Stomach smooth muscle (tissue), 2 donors: ENCODE results near the gene SPAG17.
A peak's percentile ranks its signal among the peaks of the same experiment; 100 is the strongest.

Experiments
- H3K27ac ChIP-seq: one replicate; pipeline ENCODE4 v1.7.0; 2013; ENCODE audit warnings: mild to moderate bottlenecking, low read length, inconsistent platforms
- H3K27me3 ChIP-seq, 2 donors: one replicate each; pipeline ENCODE4 v1.7.0; 2013; ENCODE audit warnings: low read length in 2 of 2; ENCODE audit not compliant: insufficient read depth in 2 of 2, control insufficient read depth in 1 of 2
- H3K36me3 ChIP-seq, 2 donors: one replicate each; pipeline ENCODE4 v1.7.0; 2013; ENCODE audit warnings: low read length in 2 of 2; ENCODE audit not compliant: control insufficient read depth in 2 of 2, insufficient read depth in 2 of 2
- H3K4me1 ChIP-seq: one replicate; pipeline ENCODE4 v1.7.0; 2013; ENCODE audit warnings: low read length; ENCODE audit not compliant: control insufficient read depth, insufficient read depth
- H3K4me3 ChIP-seq, 2 donors: one replicate each; pipeline ENCODE4 v1.7.0; 2013; ENCODE audit warnings: low read length in 2 of 2
- H3K9ac ChIP-seq, 2 donors: one replicate each; pipeline ENCODE4 v1.7.0; 2013; ENCODE audit warnings: low read length in 2 of 2, mild to moderate bottlenecking in 1 of 2
- H3K9me3 ChIP-seq, 2 donors: one replicate each; pipeline ENCODE4 v1.7.0; 2013; ENCODE audit warnings: low read length in 2 of 2; ENCODE audit not compliant: control insufficient read depth in 2 of 2
- donor health status: healthy.
- donor health status: Pancreatic carcinoma.

The SPAG17 gene

DNA sequence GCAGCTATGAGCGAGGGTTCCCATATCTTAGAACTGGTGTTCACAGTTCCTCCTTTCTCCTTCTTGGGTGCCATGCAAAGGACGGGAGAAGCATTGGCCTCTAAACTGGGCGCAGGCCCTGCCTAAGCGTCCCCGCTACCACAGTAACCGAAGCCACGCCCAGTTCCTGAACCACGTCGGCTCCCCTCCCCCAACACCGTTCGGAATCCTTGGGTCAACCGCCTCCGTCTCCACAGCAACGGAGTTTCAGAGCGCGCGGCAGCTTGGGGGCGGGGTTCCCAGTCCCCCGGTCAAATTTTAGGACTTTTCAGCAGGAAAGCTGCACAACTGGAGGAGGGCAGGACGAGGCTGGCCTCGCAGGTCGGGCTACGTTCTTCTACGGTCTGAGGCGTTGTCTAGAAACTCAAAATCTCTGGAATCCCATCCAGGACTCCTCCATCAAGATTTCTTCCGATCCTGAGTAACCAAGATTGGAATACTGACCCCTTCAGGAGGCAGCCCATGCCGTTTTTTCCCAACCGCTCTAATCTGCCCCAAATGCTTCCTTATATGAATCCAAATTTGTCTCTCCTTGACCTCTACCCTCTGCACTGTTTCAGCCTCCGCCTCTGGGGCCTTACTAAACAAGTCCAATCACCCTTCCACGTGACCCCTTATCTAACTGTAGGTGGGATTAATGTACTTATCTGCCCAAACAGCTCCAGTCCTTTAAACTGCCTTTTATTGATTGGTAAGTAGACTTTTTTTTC lies at the start of gene SPAG17:
Gene SPAG17, minus strand, starts transcription at position 145 of the 749 bp plus-strand sequence. Its CDS starts 71 bp downstream, at position 74.
- Histone ChIP-seq H3K36me3 (no peaks in the 10 kb centered on the region), H3K27ac (no peak within 1 kb of the TSS), H3K9ac (no peak within 1 kb of the TSS), H3K9me3 (no peaks in the 10 kb centered on the region), H3K4me1 (no peaks in the 10 kb centered on the region), H3K4me3 (peak within 1 kb of the TSS; percentile 54 to 63), H3K27me3 (peaks cover 0 to 5% of the 10 kb centered on the region in 2 donors)

- Histone ChIP-seq H3K9me3 (no peaks in the 10 kb centered on the region), H3K27me3 (no peaks in the 10 kb centered on the region), H3K9ac (no peak overlapping the region), H3K4me1 (no peaks in the 10 kb centered on the region), H3K4me3 (no peak overlapping the region), H3K27ac (no peak overlapping the region), H3K36me3 (no peaks in the 10 kb centered on the region)
Measured at GRCh38 chr1:118225471-118225870, 40.4 kb upstream of the SPAG17 start.

DNA sequence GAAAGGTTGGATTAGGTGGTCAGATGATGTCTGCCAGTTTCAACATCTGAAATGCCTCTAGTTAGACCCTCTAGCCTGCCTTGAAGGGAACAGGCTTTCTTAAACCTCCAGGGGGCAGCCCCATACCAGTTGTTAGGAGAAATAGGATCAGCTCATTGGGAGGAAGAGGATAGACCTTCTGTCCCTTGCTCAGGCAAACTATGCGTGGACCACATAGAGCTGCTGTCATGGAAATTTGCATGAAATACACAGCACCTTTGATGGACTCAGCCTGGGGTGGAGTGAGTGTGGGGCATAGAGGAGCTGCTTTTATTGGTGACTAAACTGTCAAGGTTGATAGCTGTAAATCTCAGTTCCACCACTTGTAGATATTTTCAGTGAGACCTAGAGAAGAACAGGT lies 38.4 kb upstream of the SPAG17 start:
- H3K4me1 ChIP-seq, result no peaks in the 10 kb centered on the region
- no peaks in the 10 kb centered on the region for H3K9me3 ChIP-seq
- no peak overlapping the region for H3K4me3 ChIP-seq
- H3K27ac ChIP-seq, result no peak overlapping the region
- H3K9ac ChIP-seq, result no peak overlapping the region
- no peaks in the 10 kb centered on the region for H3K27me3 ChIP-seq
- H3K36me3 ChIP-seq, result no peaks in the 10 kb centered on the region

- Histone ChIP-seq H3K4me1 (no peaks in the 10 kb centered on the region), H3K9ac (no peak overlapping the region), H3K27me3 (no peaks in the 10 kb centered on the region), H3K4me3 (no peak overlapping the region), H3K36me3 (no peaks in the 10 kb centered on the region), H3K27ac (no peak overlapping the region), H3K9me3 (no peaks in the 10 kb centered on the region)
Measured at GRCh38 chr1:118219438-118219837, 34.4 kb upstream of the SPAG17 start.

DNA sequence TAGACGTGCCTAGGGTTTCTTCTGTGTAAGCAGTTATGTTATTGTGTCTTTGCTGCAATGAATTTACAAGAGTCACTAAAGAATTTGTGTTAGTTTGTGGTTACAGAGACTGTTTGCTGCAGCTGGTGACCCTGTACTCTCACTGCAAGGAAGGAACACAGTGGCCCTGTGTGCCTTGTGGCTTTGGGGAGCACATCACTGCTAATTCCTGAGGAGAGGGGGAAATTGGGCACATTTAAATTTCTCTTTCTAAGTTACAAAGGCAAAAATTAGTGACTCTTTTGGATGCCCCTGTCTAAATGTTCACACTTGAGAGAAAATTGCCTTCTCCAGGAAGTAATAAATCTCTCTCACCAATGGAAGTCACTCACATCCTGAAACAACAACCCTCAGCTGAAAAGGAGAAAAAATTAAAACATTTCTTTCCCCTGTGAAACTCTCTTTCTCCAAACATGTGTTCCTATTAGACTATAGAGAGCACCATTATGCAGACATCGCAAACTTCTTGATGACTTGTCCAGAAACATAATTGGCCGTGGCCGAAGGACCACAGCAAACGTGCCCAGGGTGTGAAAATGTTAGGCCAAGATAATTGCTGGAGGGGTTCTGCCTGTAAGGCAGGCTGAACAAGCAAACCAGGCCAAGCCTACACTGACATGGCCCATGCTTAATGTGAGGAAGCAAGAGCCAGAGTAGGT lies 32.3 kb upstream of the SPAG17 start:
- Histone ChIP-seq H3K27me3 (no peaks in the 10 kb centered on the region), H3K27ac (no peak overlapping the region), H3K9ac (no peak overlapping the region), H3K4me1 (no peaks in the 10 kb centered on the region), H3K4me3 (no peak overlapping the region), H3K9me3 (no peaks in the 10 kb centered on the region), H3K36me3 (no peaks in the 10 kb centered on the region)

GRCh38 chr1:118214866-118215265 lies 29.8 kb upstream of the SPAG17 start:
- no peak overlapping the region for H3K4me3 ChIP-seq
- H3K9ac ChIP-seq, result no peak overlapping the region
- H3K4me1 ChIP-seq, result no peaks in the 10 kb centered on the region
- H3K36me3 ChIP-seq, result no peaks in the 10 kb centered on the region
- H3K27me3 ChIP-seq, result no peaks in the 10 kb centered on the region
- H3K9me3 ChIP-seq, result no peaks in the 10 kb centered on the region
- H3K27ac ChIP-seq, result no peak overlapping the region

DNA sequence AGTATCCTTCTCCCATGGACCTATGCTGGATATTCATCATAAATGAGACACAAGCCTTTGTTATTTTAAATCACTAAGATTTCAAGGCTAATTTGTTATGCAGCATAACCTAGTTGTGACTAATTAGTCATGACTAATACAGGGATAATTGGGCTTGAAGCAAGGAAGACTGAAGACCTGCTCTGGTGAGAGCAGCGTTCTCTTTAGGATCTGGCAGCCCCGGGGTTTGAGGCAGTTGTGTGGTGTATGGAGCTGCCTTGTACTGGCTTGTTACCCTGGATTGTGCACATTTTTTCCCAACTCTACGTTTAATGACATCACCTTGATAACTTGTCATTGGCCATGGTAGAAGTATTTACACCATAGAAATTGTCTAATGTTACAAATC lies 25.7 kb upstream of the SPAG17 start:
- no peaks in the 10 kb centered on the region for H3K36me3 ChIP-seq
- no peak overlapping the region for H3K27ac ChIP-seq
- H3K9ac ChIP-seq, result no peak overlapping the region

GRCh38 chr1:118210051-118210722 lies 25.2 kb upstream of the SPAG17 start:
- no peaks in the 10 kb centered on the region for H3K36me3 ChIP-seq
- H3K9ac ChIP-seq, result no peak overlapping the region
- H3K27me3 ChIP-seq, result no peaks in the 10 kb centered on the region
- H3K27ac ChIP-seq, result no peak overlapping the region
- H3K4me3 ChIP-seq, result no peak overlapping the region
- peaks cover 0 to 5% of the 10 kb centered on the region in 2 donors for H3K9me3 ChIP-seq
- H3K4me1 ChIP-seq, result no peaks in the 10 kb centered on the region

More for the DNA sequence above, 25.7 kb upstream of the SPAG17 start:
- H3K4me3 ChIP-seq, result no peak overlapping the region
- H3K4me1 ChIP-seq, result no peaks in the 10 kb centered on the region
- H3K27me3 ChIP-seq, result no peaks in the 10 kb centered on the region
- peaks cover 0 to 5% of the 10 kb centered on the region in 2 donors for H3K9me3 ChIP-seq

DNA sequence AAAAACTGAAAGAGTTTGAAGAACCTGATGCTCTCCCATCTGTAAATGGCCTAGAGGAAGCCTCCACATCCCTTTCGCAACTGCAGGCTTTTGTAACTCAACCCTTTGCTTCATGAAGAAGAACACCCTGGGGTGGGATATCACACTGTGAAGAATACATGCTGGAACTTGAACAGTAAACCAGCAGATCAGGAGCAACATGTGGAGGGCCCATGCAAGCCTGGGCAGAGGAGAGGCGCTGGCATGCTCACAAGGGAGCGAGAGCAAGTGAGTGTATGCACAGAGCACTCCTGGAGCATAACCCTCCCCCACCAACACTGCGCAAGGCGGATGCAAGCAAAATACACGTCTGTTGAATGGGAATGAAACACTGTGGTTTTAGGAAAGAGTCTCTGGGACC lies 24.6 kb upstream of the SPAG17 start:
- Histone ChIP-seq H3K9ac (no peak overlapping the region), H3K27me3 (no peaks in the 10 kb centered on the region), H3K9me3 (peaks cover 0 to 5% of the 10 kb centered on the region in 2 donors), H3K4me3 (no peak overlapping the region), H3K4me1 (no peaks in the 10 kb centered on the region), H3K36me3 (no peaks in the 10 kb centered on the region), H3K27ac (no peak overlapping the region)

DNA sequence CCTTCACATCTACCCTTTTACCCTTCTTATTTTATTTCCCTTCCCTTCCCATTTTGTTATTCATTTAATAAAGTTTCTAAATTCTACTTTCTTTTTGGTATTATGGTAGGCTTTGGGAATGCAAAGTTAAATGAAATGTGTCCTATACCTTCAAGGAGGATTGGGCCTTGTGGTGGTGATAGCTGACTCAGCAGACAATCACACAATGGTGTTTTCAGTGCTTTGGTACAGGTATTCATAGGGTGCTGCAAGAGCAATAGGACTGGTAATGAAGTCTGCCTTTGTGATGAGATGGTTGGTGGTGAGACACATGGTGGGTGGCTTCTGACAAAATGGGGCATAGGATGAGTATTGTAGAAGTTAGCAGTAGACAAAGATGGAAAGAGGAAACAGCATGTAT lies 21.9 kb upstream of the SPAG17 start:
- Histone ChIP-seq H3K9me3 (peaks cover 0 to 5% of the 10 kb centered on the region in 2 donors), H3K27me3 (no peaks in the 10 kb centered on the region), H3K9ac (no peak overlapping the region), H3K36me3 (no peaks in the 10 kb centered on the region), H3K4me3 (no peak overlapping the region), H3K4me1 (no peaks in the 10 kb centered on the region), H3K27ac (no peak overlapping the region)
